Mucosa of gallbladder (tissue), 1 donor: ENCODE data around the gene AKAP5. TPM values are rescaled to one million over a fixed set of nuclear protein-coding genes. Genes with fewer than 3 reads are reported as not detected.

Source experiments
- DNase-seq: peaks from one replicate; pipeline ENCODE4 v3.0.0-alpha.2; 2020; ENCODE audit warnings: low spot score
- total RNA-seq: library from RNA; stranded (reverse); gene quantifications from one replicate; pipeline ENCODE4 v1.2.1, GENCODE V29; 2021
- donor health status: DM: no; HTN: no; CAD: no.

Gene AKAP5, protein sequence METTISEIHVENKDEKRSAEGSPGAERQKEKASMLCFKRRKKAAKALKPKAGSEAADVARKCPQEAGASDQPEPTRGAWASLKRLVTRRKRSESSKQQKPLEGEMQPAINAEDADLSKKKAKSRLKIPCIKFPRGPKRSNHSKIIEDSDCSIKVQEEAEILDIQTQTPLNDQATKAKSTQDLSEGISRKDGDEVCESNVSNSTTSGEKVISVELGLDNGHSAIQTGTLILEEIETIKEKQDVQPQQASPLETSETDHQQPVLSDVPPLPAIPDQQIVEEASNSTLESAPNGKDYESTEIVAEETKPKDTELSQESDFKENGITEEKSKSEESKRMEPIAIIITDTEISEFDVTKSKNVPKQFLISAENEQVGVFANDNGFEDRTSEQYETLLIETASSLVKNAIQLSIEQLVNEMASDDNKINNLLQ
- 1.5 TPM for total RNA-seq

- DNase-seq, result peak; percentile 45
Measured at GRCh38 chr14:64465191-64465822, at the start of gene AKAP5. AKAP5 (plus strand) TSS chr14:64465499; CDS start chr14:64468395, 2,896 bp downstream.

GRCh38 chr14:64416348-64416932 is 48.9 kb upstream of the AKAP5 start:
- DNase-seq, result no peak

- no peak for DNase-seq
Measured at GRCh38 chr14:64417055-64417770, 48.1 kb upstream of the AKAP5 start.

DNA sequence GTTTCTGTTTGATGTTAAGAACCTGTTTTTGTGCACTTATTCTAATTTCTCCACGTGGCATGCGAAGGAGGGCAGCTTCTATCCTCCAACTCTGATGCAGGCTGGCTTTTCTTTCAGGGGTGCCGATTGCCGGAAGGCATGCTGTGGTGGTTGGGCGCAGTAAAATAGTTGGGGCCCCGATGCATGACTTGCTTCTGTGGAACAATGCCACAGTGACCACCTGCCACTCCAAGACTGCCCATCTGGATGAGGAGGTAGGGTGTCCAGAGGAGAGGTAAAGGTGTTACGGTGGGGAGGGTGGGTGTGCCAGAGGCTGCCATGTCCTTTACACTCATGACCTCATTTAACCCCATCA is 47.6 kb upstream of the AKAP5 start:
- DNase-seq, result no peak

DNA sequence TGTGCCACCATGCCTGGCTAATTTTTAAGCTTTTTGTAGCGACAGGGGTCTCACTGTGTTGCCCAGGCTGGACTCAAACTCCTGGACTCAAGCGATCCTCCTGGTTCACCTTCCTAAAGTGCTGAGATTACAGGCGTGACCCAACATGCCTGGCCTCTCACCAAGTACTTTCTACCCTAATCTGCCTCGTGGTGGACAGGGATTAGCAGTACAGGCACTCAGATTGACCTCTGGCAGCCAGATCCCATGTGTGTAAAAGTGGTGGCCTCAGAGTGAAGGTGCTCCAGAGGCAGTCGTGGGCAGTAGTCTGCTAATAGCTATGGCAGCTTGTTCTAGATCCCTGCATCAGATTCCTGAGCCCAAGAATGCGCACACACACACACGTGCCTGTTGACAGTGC is 46.3 kb upstream of the AKAP5 start:
- no peak for DNase-seq

DNA sequence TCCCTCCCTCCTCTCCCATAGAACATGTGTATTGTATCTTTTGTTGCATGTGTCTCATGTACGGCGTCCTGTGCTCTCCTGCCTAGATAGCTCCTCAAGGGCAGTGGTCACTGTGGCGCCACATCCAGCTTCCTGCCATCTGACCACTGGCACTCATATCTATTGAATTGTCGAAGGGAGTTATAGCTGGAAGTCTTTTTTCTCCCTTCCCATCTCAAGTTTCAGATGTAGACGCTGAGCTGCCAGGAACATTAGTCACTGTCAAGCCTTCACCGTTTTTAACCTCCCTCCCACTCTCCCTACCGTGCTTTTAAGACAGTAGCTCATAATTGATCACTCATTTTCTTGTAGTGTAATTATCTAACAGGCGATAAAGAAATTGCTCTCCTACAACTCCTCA is 44.1 kb upstream of the AKAP5 start:
- no peak for DNase-seq

GRCh38 chr14:64422005-64422404 is 43.3 kb upstream of the AKAP5 start:
- no peak for DNase-seq

- DNase-seq, result no peak
Measured at GRCh38 chr14:64422756-64423155, 42.5 kb upstream of the AKAP5 start.

DNA sequence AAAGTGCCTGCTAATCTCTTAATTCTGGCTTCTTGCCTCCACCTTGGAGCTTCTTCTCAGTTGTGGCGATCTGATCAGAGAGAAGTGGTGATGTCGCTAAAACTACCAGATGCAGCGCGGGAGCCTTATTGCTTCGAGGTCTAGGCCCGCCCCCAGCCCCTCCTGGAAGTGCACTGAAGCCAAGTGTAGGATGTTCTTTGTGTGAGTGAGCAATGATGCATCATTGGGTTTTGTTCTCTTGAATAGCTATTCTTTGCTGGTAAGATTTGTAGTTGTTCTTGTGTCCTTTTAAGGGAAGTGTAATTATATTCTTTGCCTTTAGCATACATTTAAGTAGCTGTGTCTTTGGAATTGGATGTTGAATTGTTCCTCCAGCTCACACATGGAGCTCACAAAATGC is 41.3 kb upstream of the AKAP5 start:
- DNase-seq, result no peak

DNA sequence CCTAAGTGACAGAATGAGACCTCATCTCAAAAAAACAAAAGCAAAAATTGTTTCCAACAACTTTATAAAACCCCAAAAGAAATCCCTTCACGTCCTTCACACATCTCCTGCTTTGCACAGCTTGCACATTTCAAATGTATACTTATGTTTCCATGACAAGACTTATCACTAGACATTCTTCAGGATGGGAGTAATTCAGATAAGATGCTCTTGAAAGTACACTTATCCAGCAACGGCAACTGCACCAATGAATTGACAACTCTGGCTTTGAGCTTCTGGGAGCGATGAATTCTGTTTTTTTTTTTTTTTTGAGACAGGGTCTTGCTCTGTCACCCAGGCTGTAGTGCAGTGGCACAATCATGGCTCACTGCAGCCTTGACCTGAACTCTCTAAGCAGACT is 30.8 kb upstream of the AKAP5 start:
- DNase-seq, result no peak

DNA sequence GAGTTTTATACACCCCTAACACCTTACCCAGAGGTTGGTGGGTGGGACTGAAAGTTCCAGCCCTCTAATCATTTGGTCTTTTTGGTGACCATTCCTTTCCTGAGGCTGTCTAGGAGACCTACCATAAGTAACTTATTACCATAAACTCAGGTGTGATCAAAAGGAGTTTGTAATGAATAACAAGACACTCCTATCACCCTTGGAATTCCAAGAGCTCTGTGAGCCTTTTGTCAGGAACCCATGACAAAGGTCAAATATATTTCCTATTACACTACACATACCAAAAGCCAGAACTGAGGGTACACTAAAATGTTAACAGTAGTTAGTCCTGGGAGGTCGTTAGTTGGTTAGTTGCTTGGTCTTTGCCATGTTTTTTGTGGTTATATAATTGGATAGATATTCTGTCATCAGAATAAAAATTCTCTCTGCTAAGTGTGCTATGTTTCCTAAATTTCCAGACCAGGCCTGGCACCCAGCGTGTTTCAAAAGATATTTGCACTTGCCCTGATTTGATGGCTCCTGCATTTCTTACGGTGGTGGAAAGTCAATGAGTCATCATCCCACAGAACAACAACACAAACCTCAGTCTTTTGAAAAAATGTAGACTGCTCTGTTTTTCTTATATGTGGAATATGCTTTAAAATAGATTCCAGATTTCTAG is 27.0 kb upstream of the AKAP5 start:
- DNase-seq, result no peak

DNA sequence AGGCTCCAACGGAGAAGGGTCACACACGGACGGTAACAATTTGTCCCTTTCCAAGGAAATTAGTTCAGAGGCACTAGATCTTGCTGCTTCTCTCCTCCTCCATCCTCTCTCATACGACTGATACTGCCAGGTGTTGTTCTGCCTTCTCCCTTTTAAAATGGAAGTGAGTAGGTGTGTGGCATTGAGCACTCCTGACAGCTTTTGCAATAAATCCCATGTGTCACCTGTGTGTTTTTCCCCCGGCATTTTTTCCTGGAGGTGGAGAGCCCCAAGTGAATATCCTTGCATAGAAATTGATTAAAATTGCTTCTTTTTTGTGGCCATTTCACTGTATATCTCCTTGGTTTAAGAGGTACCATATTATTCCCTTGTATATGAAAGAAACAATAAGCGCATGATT is 26.2 kb upstream of the AKAP5 start:
- no peak for DNase-seq

GRCh38 chr14:64440494-64440893 is 24.8 kb upstream of the AKAP5 start:
- DNase-seq, result no peak

GRCh38 chr14:64442300-64442988 is 22.9 kb upstream of the AKAP5 start:
- peak; percentile 15 for DNase-seq

DNA sequence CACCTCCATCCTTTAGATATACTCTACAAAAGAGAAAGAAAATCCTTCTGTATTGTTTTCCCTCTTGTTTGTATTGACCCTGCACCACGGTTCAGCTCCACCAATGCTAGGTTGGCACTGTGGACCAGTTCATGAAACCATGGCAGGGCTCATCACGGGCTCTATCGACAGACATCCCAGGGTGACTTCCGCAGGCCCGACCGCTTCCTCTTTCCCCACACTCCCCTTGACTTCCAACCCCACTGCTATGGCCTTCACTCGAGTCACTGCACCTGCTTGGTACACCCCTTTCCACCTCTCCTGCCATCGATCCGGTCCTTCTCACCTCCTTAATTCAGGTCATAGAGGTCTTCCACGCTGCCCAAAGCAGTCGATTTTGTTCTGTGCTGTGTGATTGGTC is 21.2 kb upstream of the AKAP5 start:
- no peak for DNase-seq

DNA sequence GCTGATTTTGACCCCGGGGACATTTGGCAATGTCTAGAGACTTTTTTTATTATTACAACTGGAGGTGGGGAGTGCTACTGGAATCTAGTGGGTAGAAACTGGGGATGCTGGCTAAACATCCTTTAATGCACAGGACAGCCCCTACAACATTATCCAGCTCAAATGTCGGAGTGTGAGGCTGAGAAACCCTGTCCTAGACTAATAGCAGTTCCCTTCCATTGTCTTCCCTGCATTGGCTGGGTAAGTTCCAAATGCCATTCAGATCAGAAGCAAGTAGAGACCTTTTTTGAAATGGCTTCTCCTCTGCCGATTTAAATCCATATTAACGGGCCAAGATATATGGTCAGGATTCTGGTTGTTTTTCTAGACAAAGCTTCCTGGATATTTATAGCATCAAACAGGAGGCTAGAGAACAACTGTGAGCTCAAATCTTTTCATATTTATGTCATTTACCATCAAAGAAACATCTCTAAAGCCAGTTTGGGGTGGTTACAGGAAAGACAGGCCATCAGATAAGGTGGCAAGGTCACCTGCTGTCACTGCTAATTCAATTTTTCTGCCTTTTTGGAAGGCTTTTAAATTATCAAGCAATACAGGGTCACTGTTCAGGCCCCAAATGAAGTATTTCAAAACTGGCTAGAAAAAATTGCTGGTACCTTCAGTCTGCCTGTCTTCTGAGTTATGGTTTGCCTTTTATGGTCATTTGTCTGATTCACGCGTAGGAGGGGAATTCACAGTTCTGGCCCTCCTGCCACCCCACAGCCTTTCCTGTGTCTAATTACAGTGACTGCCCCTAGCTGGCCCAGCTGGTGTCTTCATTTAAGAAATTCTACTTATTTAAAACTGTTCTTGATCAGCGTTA is 20.1 kb upstream of the AKAP5 start:
- DNase-seq, result no peak

DNA sequence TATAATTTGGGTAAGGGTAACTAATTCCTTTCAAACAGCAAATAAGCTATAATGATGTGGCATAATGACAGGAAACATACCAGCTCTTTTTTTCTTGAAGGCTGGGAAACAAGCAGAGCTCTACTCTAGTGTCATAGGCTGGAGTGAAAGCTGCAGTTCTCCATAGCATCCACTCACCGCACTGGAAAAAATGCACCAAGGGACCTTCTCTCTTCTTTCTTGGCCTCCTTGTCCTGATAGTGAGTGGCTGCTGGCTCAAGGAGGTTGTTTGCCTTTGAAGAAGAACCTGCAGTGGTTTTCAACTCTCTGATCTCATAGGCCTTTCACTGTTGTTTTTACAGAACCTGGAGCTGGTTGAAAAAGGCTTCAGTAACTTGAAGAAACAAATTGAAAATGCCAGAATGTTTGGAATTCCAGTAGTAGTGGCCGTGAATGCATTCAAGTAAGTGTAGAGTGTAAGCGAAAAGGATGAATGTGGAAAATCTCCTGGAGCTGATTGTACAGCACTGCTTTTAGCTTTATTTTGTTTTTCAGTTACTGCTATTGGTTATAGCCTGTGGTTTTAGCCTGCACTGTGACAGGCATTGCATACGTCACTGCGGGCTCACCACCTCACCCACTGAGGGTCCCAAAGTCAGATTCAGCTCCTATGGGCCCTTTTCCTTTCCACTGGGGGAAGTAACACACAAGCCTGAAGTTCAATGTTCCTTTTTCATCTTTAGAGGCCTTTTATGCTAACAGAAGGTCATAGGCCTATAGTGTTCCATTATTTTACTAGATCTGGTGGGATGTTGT is 17.2 kb upstream of the AKAP5 start:
- DNase-seq, result no peak

DNA sequence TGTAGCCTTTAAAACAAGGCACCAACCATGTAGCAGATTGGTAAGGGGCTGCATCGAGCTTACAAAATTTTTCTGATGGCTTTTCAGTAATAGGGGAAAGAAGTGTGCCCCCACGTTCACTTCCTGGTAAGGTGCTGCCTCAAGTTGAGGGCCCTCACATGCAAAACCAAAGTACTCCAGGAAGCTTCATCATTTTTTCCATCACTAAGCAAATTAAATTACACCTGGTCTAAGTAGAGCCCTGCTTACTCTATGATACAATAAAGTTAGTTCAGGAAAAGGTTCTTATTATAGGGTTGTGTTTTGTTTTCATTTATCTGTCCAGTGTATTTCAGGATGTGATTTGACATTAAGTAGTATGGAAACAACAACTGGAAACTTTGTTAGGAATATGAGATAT is 15.0 kb upstream of the AKAP5 start:
- no peak for DNase-seq

GRCh38 chr14:64454671-64455070 is 10.6 kb upstream of the AKAP5 start:
- no peak for DNase-seq
